Fibroblast of lung (primary cell): Measurements from ENCODE around the gene HGFAC. TPM values are rescaled to one million over a fixed set of nuclear protein-coding genes. Genes with fewer than 3 reads are reported as not detected.

Source experiments
- DNase-seq, 2 donors: peaks; one replicate each; pipeline versions ENCODE4 v3.0.0 to v3.0.0-alpha.2; 2010; ENCODE audit warnings: low read depth in 2 of 2
- H2AFZ ChIP-seq: 2 replicates; pipeline ENCODE4 v1.5.1; 2012; ENCODE audit warnings: low read length, control low read depth, inconsistent platforms
- H3K27ac ChIP-seq: 2 replicates; pipeline ENCODE4 v1.5.1; 2011; ENCODE audit warnings: low read length, control low read depth; ENCODE audit not compliant: insufficient read depth
- H3K27me3 ChIP-seq: 2 replicates; pipeline ENCODE4 v1.5.1; 2011; ENCODE audit warnings: mild to moderate bottlenecking, low read length; ENCODE audit not compliant: control insufficient read depth, insufficient read depth
- H3K36me3 ChIP-seq: 2 replicates; pipeline ENCODE4 v1.5.1; 2011; ENCODE audit warnings: low read length; ENCODE audit not compliant: control insufficient read depth, insufficient read depth
- H3K4me1 ChIP-seq: 2 replicates; pipeline ENCODE4 v1.5.1; 2011; ENCODE audit warnings: low read length; ENCODE audit not compliant: control insufficient read depth, insufficient read depth; ENCODE audit errors: extremely low read depth
- H3K4me2 ChIP-seq: 2 replicates; pipeline ENCODE4 v1.5.1; 2011; ENCODE audit warnings: low read length, control low read depth; ENCODE audit not compliant: insufficient read depth; ENCODE audit errors: extremely low read depth
- H3K4me3 ChIP-seq, 4 experiments: fragments of 200-600 bp in 1 of 4; sonication (generic) in 1 of 4; replicated peaks in 1 of 4; 2 replicates each; pipeline ENCODE4 v1.5.1; 2011 to 2016; ENCODE audit warnings: low read length in 4 of 4, low read depth in 3 of 4, mild to moderate bottlenecking in 3 of 4, control low read depth in 2 of 4, inconsistent platforms in 1 of 4, mixed read lengths in 1 of 4; ENCODE audit not compliant: insufficient read depth in 1 of 4; ENCODE audit errors: control extremely low read depth in 1 of 4
- H3K79me2 ChIP-seq: 2 replicates; pipeline ENCODE4 v1.5.1; 2012; ENCODE audit warnings: mild to moderate bottlenecking, low read length, inconsistent platforms; ENCODE audit not compliant: control insufficient read depth, insufficient read depth
- H3K9ac ChIP-seq: 2 replicates; pipeline ENCODE4 v1.5.1; 2011; ENCODE audit warnings: mild to moderate bottlenecking, low read length, control low read depth; ENCODE audit not compliant: insufficient read depth
- H3K9me3 ChIP-seq: 2 replicates; pipeline ENCODE4 v1.5.1; 2012; ENCODE audit warnings: low read depth, low read length; ENCODE audit not compliant: control insufficient read depth, insufficient read depth
- H4K20me1 ChIP-seq: 2 replicates; pipeline ENCODE4 v1.5.1; 2011; ENCODE audit warnings: low read length; ENCODE audit not compliant: control insufficient read depth, insufficient read depth; ENCODE audit errors: extremely low read depth
- CTCF ChIP-seq, 2 donors: IDR thresholded peaks in 1 of 2; conservative IDR thresholded peaks in 1 of 2; 1 replicate in 1 of 2; 2 replicates in 1 of 2; pipeline ENCODE4 v1.5.1; 2011 to 2012; ENCODE audit warnings: low read length in 2 of 2, control low read depth in 1 of 2, inconsistent platforms in 1 of 2, low read depth in 1 of 2, mild to moderate bottlenecking in 1 of 2
- EZH2 ChIP-seq: IDR thresholded peaks from 2 replicates; pipeline ENCODE4 v1.5.1; 2012; ENCODE audit warnings: low read length, control low read depth, mild to moderate bottlenecking; ENCODE audit errors: missing control alignments
- polyA plus RNA-seq, 2 donors: library from polyadenylated mRNA; depleted of rRNA in 1 of 2; stranded (reverse) in 1 of 2; unstranded in 1 of 2; fragments of >200 nt; gene quantifications; 2 replicates each; pipeline ENCODE4 v1.2.1, GENCODE V29; 2011 to 2012; ENCODE audit warnings: missing spikeins in 1 of 2
- total RNA-seq: library from RNA; depleted of rRNA; stranded (reverse); fragments of >200 nt; gene quantifications from 2 replicates; pipeline ENCODE4 v1.2.1, GENCODE V29; 2014

The HGFAC gene
- total and polyA plus RNA-seq, 2 donors (not counting 1 experiment from before 2014, with no cell fraction given), result 0.33 TPM; not detected in 1

- Histone ChIP-seq H3K4me1 (no peaks in the 10 kb centered on the region), H3K4me3 (no peak overlapping the region), H4K20me1 (no peaks in the 10 kb centered on the region), H3K27me3 (no peaks in the 10 kb centered on the region), H3K36me3 (no peaks in the 10 kb centered on the region), H3K9ac (no peak overlapping the region), H3K79me2 (no peaks in the 10 kb centered on the region), H3K4me2 (no peak overlapping the region), H3K9me3 (no peaks in the 10 kb centered on the region), H2AFZ (no peak overlapping the region), H3K27ac (no peak overlapping the region)
- TF ChIP-seq EZH2, result no peak
- TF ChIP-seq CTCF (conservative IDR thresholded peaks at IDR 0.05 in 1 of 2, IDR thresholded peaks at IDR 0.05 in 1 of 2; ENCODE audit: low read depth in 1 of 2, low read length in 2 of 2), result no peak
- DNase-seq, result no peak
Observed at GRCh38 chr4:3438847-3439180, 3.0 kb upstream of the HGFAC start.

GRCh38 chr4:3439391-3439790, 2.4 kb upstream of the HGFAC start:
- Histone ChIP-seq H3K27ac (no peak overlapping the region), H3K36me3 (no peaks in the 10 kb centered on the region), H4K20me1 (no peaks in the 10 kb centered on the region), H3K27me3 (no peaks in the 10 kb centered on the region), H3K9ac (no peak overlapping the region), H3K4me1 (no peaks in the 10 kb centered on the region), H3K4me3 (no peak overlapping the region), H3K4me2 (no peak overlapping the region), H3K79me2 (no peaks in the 10 kb centered on the region), H3K9me3 (no peaks in the 10 kb centered on the region), H2AFZ (no peak overlapping the region)
- DNase-seq, result no peak
- no peak for TF ChIP-seq EZH2
- TF ChIP-seq CTCF (conservative IDR thresholded peaks at IDR 0.05 in 1 of 2, IDR thresholded peaks at IDR 0.05 in 1 of 2; ENCODE audit: low read depth in 1 of 2, low read length in 2 of 2), result no peak

GRCh38 chr4:3440011-3440410, 1.8 kb upstream of the HGFAC start:
- H4K20me1 ChIP-seq, result no peaks in the 10 kb centered on the region
- no peak overlapping the region for H2AFZ ChIP-seq
- no peaks in the 10 kb centered on the region for H3K9me3 ChIP-seq
- H3K36me3 ChIP-seq, result no peaks in the 10 kb centered on the region
- no peaks in the 10 kb centered on the region for H3K79me2 ChIP-seq
- H3K4me2 ChIP-seq, result no peak overlapping the region
- H3K4me1 ChIP-seq, result no peaks in the 10 kb centered on the region
- H3K27me3 ChIP-seq, result no peaks in the 10 kb centered on the region
- no peak overlapping the region for H3K9ac ChIP-seq
- no peak for DNase-seq
- no peak overlapping the region for H3K27ac ChIP-seq
- no peak overlapping the region for H3K4me3 ChIP-seq
- TF ChIP-seq CTCF (conservative IDR thresholded peaks at IDR 0.05 in 1 of 2, IDR thresholded peaks at IDR 0.05 in 1 of 2; ENCODE audit: low read depth in 1 of 2, low read length in 2 of 2), result no peak
- no peak for TF ChIP-seq EZH2
